OCI-M1 (cell line): ENCODE data around the gene KCNH3.
"Not testable (repeated sequence)": the region's sequence is repeated elsewhere in the genome, so short reads cannot be mapped to it uniquely, and the experiment has no call there.

Source experiments
- DNase-seq: peaks from one replicate; lab custom pipeline; 2025; lab: John Stamatoyannopoulos, UW

The KCNH3 gene

GRCh38 chr12:49538510-49539403 is at the start of gene KCNH3:
TSS of gene KCNH3 (plus strand) at chr12:49539030. CDS start at chr12:49539417, 387 bp downstream.
- DNase-seq, result peak; percentile 78

DNA sequence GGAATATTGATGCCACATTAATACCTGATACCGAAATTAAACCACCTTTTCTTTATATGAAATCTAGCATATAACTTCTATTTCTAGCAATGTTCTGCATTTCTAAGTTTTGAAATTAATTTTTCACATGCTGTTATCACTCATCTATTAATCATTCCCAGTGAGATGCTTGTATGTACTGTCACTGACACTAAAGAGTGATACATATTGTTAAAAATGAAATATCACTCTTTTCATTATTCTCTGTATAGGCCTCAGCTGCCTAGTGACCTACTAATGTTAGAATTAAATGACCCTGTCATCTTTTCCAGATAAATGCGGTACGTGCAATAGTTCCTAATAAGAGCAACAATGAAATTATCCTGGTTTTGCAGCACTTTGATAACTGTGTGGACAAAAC is 49.7 kb upstream of the KCNH3 start:
- DNase-seq, result no peak

DNA sequence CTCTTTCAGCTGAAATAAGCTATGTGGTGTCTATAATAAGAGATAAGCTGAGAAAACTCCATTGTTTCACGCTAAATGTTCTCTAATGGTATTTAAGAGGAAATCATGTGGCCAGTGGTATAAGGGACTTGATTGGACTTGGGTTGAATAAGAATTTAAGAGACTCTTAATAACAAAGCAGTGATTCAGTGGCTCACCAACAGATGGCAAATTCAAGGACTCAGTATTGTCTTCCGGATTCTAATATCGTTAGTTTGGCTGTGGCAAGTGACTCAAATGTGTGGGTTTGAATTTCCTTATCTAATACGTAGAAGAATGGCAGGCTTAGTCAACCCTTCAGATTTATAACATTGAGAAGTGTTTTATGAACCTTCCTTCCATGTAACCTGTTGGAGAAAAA is 49.1 kb upstream of the KCNH3 start:
- DNase-seq, result no peak

DNA sequence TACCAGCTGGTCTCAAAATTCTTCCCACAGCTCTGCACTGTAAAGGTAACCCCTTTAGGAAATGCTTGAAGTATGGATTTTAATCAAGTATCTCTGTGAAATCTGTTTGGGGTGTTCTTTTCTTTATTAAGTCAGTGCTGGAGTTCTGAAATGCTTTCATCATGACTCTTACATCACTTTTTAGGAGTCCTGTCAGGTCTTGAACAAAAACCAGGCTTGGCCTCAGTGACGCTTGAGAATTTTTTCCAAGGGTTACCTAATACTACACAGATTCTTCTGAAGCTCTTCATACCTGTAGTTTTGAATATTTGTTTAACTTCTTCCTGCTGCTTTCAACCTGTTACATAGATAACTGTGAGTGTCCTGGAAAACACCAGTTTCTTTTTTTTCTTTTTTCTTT is 47.0 kb upstream of the KCNH3 start:
- no peak for DNase-seq

DNA sequence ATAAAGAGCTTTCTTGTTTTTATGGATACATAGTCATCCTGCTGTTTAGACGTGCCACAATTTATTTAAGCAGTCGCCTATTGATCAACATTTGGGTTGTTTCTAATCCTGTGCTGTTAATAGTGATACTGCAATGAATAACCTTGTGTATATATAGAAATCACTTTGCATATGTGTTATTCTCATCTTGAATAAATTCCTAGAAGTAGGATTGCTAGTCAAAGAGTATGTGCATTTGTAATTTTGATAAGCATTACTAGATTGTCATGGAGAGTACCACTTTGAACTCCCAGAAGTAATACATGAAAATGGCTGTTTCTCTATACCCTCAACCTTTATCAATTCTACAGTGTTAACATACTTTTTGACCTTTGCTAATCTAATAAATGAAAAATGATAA is 44.9 kb upstream of the KCNH3 start:
- no peak for DNase-seq

- no peak for DNase-seq
Measured at GRCh38 chr12:49496417-49497360, 42.1 kb upstream of the KCNH3 start.

DNA sequence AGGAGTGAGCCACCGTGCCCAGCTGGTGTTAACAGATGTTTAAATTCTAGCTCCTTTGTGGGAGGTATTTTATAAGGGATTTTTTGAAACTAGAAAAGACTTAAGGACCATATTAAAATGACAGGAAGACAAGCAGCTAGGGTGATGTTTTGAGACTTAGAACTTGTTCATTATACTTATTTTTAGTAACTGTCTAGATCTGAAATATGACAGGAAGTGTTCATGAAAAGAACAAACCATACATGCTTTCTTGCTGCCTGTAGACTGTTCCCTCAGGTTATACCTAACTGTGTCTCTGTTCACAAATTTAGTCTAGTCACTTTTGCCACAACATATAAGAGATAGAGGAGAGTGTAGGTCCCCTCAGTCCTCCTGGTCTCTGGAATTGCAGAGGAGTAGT is 36.9 kb upstream of the KCNH3 start:
- DNase-seq, result no peak

DNA sequence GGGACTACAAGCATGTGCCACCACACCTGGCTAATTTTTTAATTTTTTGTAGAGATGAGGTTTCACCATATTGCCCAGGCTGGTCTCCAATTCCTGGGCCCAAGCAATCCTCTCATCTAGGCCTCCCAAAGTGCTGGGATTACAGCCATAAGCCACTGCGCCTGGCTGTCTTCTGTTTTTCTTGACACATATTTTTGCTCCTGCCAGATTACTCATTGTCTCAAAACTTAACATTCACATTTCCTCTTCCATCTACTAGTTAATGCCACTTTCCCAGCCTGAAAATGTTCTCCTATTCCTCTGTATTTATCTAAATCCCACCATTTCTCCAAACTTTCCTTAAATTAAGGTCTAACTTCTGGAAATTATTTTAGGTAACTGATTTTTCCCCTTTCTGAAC is 36.2 kb upstream of the KCNH3 start:
- DNase-seq, result no peak

- no peak for DNase-seq
Measured at GRCh38 chr12:49503674-49504180, 35.1 kb upstream of the KCNH3 start.

DNA sequence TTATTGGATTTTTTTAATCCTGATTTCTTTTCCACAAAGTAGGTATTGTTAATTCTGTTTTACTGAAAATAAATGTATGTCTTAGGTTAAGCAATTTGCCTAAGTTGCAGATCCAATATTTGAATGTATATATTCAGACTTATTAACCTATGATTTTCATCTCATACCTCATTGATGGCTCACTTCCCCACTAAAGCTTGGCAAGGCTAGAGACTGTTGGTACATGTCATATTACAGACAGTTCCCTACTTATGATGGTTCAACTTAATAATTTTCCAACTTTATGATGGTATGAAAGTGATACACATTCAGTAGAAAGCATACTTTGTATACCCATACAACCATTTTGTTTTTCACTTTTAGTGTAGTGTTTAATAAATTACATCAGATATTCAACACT is 33.2 kb upstream of the KCNH3 start:
- no peak for DNase-seq

DNA sequence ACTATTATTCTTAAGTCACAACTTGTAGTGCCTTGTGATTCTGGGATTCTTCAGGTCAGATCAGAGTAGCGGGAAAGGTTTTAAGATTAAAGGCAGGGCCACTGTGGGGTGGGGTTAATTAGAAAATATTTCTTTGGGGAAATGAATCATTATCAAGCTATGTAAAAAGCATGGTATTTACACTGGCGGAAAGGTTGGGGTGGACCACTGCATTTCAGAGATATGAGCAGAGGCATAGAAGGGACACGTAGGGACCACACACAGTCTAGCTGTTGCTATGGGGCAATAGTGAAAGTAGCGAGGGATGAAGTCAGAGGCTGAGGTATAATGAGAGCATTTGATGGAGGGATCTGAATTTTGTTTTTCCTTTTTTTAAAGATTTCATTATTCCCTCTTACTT is 31.7 kb upstream of the KCNH3 start:
- no peak for DNase-seq

GRCh38 chr12:49509681-49510080 is 29.1 kb upstream of the KCNH3 start:
- not testable (repeated sequence) for DNase-seq

- no peak for DNase-seq
Measured at GRCh38 chr12:49511410-49511809, 27.4 kb upstream of the KCNH3 start.

DNA sequence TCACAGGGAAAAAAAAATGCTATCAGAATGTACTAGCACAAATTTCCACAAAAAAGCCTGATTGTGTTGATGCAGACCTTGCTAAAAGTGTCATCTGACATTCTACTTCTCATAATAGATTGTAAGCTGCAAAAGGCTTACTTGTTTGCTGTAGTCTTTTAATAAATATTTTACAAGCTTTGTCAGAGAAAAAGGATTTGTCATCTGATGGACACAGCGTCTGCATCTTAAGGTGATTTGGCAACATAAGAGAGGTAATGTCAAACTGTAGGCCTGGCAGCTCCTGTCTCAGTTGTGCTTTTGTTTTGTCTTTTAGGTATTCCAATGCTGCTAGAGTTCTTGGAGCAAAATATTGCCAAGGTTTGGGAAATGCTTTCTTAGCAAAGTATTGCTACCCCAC is 26.3 kb upstream of the KCNH3 start:
- no peak for DNase-seq

GRCh38 chr12:49515266-49515665 is 23.6 kb upstream of the KCNH3 start:
- no peak for DNase-seq

DNA sequence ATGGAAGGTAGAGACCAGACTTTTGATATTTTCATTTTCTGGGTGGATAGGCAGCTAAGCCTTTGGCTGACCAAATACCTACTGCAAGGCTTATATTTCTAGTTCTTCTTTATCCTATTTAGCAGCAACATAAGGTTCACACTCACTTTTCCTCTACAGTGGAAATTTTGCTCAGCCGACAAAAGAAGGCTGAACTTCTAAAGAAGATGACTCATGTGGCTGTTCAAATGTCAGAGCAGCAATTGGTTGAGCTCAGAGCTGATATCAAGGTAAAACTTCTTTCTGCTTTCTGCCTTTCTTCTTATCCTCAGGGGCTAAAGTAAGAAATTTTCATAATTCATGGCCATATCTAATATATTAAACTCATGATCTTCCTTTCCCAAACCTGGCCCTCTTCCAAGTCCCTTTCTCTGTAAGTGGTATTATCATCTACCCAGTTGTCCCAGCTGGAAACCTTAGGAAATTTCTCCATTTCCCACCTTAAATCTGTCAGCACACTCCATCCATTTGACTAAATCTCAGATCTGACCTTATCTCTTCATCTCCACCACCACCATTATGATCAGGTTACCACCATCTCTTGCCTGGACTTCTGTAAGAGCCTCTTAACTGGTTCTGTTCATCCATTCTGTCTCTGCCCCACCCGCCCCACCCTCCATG is 19.8 kb upstream of the KCNH3 start:
- DNase-seq, result no peak

DNA sequence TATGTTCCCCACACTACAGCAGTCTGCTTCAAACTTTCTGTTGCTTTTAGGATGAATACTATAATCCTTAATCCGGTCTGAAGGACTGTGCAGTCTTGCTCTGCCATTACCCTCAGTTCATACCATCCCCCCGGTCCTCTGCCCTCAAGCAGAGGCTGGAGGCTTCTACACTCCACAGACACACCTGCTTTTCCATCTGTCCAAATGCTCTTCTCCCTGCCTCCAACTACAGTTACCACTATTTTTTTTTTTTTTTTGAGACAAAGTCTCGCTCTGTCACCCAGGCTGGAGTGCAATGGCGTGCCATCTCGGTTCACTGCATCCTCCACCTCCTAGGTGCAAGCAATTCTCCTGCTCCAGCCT is 19.3 kb upstream of the KCNH3 start:
- no peak for DNase-seq

DNA sequence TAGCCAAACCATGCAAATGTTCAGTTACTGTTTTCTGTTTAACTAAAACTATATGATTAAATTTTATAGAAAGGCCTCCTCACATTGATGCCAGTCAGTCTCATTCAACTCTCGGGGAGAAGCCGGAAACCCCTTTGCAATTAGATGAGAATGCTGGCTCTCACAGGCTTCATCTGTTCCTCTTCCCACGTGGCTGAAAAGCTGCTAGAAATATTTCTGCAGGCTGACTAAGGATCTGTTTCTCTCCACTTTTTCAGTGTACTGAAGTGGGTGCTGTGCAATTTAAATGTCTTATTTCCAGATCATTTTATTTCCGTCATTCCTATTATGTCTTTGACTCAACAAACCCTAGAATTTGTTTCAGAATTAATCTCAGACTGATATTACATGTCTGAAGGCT is 17.4 kb upstream of the KCNH3 start:
- no peak for DNase-seq

DNA sequence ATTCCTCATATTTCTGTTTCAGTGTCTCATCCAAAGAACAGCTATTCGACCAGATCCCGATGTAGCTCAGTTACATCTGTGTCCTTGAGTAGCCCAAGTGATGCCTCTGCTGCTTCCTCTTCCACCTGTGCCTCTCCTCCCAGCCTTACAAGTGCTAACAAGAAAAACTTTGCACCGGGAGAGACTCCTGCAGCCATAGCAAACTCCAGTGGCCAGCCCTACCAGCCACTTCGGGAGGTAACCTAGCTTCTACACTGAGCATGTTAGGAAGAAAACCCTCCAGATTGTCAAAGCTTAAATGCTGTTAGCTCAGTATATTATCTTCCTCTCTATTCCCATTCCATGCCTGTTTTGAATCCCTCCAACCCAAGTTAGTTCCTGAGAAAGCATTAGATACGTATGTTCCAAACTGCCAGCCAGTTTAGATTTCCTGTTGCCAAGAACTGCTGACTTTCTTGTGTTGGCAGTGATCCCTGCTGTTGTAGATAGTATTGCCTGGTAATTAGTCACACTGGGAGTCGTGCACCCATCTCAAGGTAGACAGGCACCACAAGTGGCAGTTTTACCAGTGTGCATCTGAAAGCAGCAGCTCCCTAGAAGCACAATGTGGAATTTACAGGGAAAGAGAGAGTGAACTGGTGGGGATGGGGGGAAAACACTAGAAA is 14.0 kb upstream of the KCNH3 start:
- DNase-seq, result no peak

- no peak for DNase-seq
Measured at GRCh38 chr12:49525942-49526341, 12.9 kb upstream of the KCNH3 start.

DNA sequence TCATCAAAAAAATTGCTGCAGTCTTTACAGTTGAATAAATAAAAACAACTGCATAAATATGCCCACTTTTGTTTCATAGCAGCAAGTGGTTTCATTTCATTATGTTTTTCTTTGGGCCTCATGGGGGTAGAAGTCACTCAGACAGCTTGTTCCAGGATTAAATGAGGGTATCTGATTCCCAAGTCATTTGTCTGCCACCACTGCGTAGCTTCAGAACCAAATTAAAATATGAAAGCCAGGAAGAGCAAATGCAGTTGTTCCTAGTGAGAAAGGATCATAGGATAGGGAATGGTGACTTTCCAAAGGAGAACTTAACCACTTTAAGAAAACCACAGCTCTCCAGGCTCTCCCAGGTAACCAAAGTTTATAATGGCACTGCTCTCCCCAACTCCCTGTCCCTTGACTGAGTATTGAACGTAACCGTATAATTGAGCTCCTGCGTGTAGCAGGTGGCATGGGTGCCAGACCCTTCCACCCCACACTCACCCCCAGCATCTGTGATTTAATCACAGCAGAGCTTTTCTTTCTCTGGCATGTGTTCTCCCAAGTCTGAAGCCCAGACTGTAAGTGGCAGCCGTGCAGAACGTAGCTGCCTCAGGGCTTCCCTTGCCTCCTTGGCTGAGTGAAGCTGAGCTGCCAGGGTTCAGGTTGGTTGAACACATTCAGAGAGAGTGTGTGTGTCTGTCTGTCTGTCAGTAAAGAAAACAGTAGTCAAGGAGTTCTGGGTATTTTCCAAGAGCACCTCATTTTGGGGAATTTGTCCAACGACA is 11.3 kb upstream of the KCNH3 start:
- DNase-seq, result no peak
